ENCODE results near the gene GALK2. TPM values are rescaled to one million over a fixed set of nuclear protein-coding genes. Genes with fewer than 3 reads are reported as not detected.

Gene GALK2
- total RNA-seq, 1 experiment from 2014 or later, result 22.9 TPM

GRCh38 chr15:49328941-49329340, 158.9 kb downstream of the GALK2 start:
- H3K27ac ChIP-seq (ENCODE audit: low read depth, low read length, poor library complexity, severe bottlenecking), result no peak overlapping the region
- H3K4me1 ChIP-seq (ENCODE audit: insufficient read depth, low read length, poor library complexity, severe bottlenecking), result no peaks in the 10 kb centered on the region
- CTCF ChIA-PET, result no interaction called here
- POLR2A ChIA-PET (ENCODE audit: low non-redundant PET), result no interaction called here
- BruUV-seq (replicated peaks), result no TSS peak
- H3K36me3 ChIP-seq (ENCODE audit: insufficient read depth, low read length, poor library complexity, severe bottlenecking), result no peaks in the 10 kb centered on the region
- no peak overlapping the region for H3K4me3 ChIP-seq (ENCODE audit: low read depth, low read length, poor library complexity, severe bottlenecking)
- intact Hi-C loops (cut with micrococcal nuclease; ENCODE audit: unreplicated experiment), result no loop called here
- no peak for DNase-seq (ENCODE audit: low spot score)
- TF ChIP-seq EZH2 (IDR thresholded peaks at IDR 0.05; ENCODE audit: borderline replicate concordance, low read depth, low read length, poor library complexity, severe bottlenecking) (no peak), CTCF (conservative IDR thresholded peaks at IDR 0.05; ENCODE audit: low read depth, low read length) (no peak)
- no peaks in the 10 kb centered on the region for H3K9me3 ChIP-seq (ENCODE audit: low read depth, low read length, poor library complexity, severe bottlenecking)
- no peaks in the 10 kb centered on the region for H3K27me3 ChIP-seq (replicated peaks; ENCODE audit: insufficient read depth, low read depth, low read length, poor library complexity)

- Histone ChIP-seq H3K36me3 (ENCODE audit: insufficient read depth, low read length, poor library complexity, severe bottlenecking) (no peaks in the 10 kb centered on the region), H3K27ac (ENCODE audit: low read depth, low read length, poor library complexity, severe bottlenecking) (no peak overlapping the region), H3K4me1 (ENCODE audit: insufficient read depth, low read length, poor library complexity, severe bottlenecking) (no peaks in the 10 kb centered on the region), H3K9me3 (ENCODE audit: low read depth, low read length, poor library complexity, severe bottlenecking) (no peaks in the 10 kb centered on the region), H3K27me3 (replicated peaks; ENCODE audit: insufficient read depth, low read depth, low read length, poor library complexity) (no peaks in the 10 kb centered on the region), H3K4me3 (ENCODE audit: low read depth, low read length, poor library complexity, severe bottlenecking) (no peak overlapping the region)
- CTCF ChIA-PET, result no interaction called here
- intact Hi-C loops (cut with micrococcal nuclease; ENCODE audit: unreplicated experiment), result no loop called here
- TF ChIP-seq EZH2 (IDR thresholded peaks at IDR 0.05; ENCODE audit: borderline replicate concordance, low read depth, low read length, poor library complexity, severe bottlenecking) (no peak), CTCF (conservative IDR thresholded peaks at IDR 0.05; ENCODE audit: low read depth, low read length) (no peak)
- BruUV-seq (replicated peaks), result no TSS peak
- no peak for DNase-seq (ENCODE audit: low spot score)
- POLR2A ChIA-PET (ENCODE audit: low non-redundant PET), result interaction anchor here (0.6 to 0.7 kb wide), 2 partner anchors 57 to 798 kb away, joined by 3 to 5 read pairs; no protein-coding TSS in a partner anchor
Observed at GRCh38 chr15:49330166-49330565, 160.1 kb downstream of the GALK2 start.

DNA sequence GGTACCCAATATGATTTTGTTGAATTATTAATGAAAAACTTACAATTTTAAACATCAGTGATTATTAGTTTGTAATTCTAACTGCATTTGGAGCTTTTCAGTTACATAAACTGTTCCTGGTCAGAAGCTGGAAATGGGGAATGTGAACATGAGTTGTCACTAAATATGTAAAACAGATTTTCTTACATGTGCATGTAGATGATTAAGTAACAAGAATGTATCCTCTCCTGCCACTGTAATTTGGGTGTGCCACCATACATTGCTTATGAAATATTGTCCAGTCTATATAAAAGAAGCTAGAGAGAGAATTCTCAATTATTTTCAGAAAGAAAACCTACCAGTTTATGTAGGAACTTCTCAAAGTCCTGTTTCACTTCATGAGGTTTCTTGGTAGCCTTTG, 161.4 kb downstream of the GALK2 start:
- BruUV-seq (replicated peaks), result no TSS peak
- Histone ChIP-seq H3K36me3 (ENCODE audit: insufficient read depth, low read length, poor library complexity, severe bottlenecking) (no peaks in the 10 kb centered on the region), H3K27me3 (replicated peaks; ENCODE audit: insufficient read depth, low read depth, low read length, poor library complexity) (no peaks in the 10 kb centered on the region), H3K4me1 (ENCODE audit: insufficient read depth, low read length, poor library complexity, severe bottlenecking) (no peaks in the 10 kb centered on the region), H3K27ac (ENCODE audit: low read depth, low read length, poor library complexity, severe bottlenecking) (no peak overlapping the region), H3K9me3 (ENCODE audit: low read depth, low read length, poor library complexity, severe bottlenecking) (no peaks in the 10 kb centered on the region), H3K4me3 (ENCODE audit: low read depth, low read length, poor library complexity, severe bottlenecking) (no peak overlapping the region)
- TF ChIP-seq EZH2 (IDR thresholded peaks at IDR 0.05; ENCODE audit: borderline replicate concordance, low read depth, low read length, poor library complexity, severe bottlenecking), result no peak
- no peak for TF ChIP-seq CTCF (conservative IDR thresholded peaks at IDR 0.05; ENCODE audit: low read depth, low read length)
- ChIA-PET CTCF (no interaction called here), POLR2A (ENCODE audit: low non-redundant PET) (no interaction called here)
- intact Hi-C loops (cut with micrococcal nuclease; ENCODE audit: unreplicated experiment), result no loop called here
- DNase-seq (ENCODE audit: low spot score), result no peak
